Measurements from ENCODE around the gene RPE65.

DNA sequence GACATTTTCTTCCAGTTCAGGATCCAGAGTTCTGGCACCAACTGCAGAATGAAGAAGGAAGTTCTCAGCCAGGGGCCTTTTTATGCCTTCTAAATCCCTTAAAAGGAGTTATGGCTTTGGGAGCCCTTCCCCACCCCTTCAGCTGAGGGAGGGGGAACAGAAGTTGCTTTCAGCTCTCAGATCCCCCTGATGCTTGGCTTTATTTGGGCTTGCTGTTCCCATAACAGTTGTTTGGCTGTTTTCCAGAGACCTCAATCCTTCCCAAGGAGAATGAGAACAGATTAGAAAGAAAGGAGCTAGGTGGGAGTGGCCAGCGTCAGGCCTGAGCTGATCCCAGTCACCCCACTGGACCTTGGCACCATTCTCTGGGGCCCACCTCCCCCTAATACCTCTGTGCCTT, at the start of gene RPE65:
- TF ChIP-seq, protein P1, sequence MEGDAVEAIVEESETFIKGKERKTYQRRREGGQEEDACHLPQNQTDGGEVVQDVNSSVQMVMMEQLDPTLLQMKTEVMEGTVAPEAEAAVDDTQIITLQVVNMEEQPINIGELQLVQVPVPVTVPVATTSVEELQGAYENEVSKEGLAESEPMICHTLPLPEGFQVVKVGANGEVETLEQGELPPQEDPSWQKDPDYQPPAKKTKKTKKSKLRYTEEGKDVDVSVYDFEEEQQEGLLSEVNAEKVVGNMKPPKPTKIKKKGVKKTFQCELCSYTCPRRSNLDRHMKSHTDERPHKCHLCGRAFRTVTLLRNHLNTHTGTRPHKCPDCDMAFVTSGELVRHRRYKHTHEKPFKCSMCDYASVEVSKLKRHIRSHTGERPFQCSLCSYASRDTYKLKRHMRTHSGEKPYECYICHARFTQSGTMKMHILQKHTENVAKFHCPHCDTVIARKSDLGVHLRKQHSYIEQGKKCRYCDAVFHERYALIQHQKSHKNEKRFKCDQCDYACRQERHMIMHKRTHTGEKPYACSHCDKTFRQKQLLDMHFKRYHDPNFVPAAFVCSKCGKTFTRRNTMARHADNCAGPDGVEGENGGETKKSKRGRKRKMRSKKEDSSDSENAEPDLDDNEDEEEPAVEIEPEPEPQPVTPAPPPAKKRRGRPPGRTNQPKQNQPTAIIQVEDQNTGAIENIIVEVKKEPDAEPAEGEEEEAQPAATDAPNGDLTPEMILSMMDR (conservative IDR thresholded peaks at IDR 0.05 in 1 of 2, IDR thresholded peaks at IDR 0.05 in 1 of 2; ENCODE audit: low read depth in 1 of 2, low read length in 2 of 2), result no peak
- no peak for TF ChIP-seq EZH2 (IDR thresholded peaks at IDR 0.05; ENCODE audit: low read length, missing control alignments)

All from fibroblast of lung (primary cell).